Femur (tissue), 1 donor: Measurements from ENCODE around the gene FBXW4.

Experiments used
- DNase-seq: peaks from one replicate; pipeline ENCODE4 v3.0.0-alpha.2; 2017

Gene FBXW4

GRCh38 chr10:101564490-101564991 is 130.4 kb downstream of the FBXW4 start:
- DNase-seq, result peak; percentile 10

- DNase-seq, result peak; percentile 6
Observed at GRCh38 chr10:101563497-101564040, 131.4 kb downstream of the FBXW4 start.

DNA sequence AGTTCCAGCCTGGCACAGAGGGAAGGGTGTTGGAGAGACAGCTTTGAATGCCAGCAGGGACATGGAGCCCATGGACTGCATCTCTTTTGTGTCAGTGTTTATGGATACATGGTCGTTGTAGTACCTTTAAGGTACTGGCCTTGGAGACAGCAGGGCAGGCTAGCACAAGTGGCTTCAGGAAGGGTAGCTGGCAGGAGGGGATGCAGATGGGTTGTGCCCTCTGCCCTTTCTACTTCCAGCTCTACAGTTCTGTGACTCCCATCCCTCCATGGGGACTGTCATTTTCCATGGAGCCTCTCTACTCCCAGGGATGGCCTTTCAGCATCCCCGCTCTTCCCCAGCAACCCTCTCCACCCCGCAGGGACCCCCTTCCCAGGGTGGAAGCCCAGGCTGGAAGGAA is 132.0 kb downstream of the FBXW4 start:
- DNase-seq, result peak; percentile 17

DNA sequence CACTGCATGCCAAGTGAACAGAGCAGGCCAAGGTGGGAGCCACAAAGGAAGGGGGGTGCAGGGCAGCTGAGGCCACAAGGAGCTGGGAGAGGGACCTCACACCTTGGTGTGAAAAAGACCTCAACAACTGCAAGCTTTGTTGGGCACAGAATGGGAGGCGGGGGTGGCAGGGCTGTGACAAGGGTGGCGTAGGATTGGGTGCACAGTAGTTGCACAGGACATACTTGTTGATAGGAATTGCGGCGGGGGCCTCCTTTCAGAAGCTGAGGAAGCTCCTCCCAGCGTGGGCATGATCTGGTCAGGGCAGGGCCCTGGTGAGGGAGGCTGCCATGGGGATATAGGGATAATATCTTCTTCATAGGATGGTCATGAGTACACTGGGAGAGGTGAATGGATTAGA is 132.7 kb downstream of the FBXW4 start:
- DNase-seq, result peak; percentile 5

DNA sequence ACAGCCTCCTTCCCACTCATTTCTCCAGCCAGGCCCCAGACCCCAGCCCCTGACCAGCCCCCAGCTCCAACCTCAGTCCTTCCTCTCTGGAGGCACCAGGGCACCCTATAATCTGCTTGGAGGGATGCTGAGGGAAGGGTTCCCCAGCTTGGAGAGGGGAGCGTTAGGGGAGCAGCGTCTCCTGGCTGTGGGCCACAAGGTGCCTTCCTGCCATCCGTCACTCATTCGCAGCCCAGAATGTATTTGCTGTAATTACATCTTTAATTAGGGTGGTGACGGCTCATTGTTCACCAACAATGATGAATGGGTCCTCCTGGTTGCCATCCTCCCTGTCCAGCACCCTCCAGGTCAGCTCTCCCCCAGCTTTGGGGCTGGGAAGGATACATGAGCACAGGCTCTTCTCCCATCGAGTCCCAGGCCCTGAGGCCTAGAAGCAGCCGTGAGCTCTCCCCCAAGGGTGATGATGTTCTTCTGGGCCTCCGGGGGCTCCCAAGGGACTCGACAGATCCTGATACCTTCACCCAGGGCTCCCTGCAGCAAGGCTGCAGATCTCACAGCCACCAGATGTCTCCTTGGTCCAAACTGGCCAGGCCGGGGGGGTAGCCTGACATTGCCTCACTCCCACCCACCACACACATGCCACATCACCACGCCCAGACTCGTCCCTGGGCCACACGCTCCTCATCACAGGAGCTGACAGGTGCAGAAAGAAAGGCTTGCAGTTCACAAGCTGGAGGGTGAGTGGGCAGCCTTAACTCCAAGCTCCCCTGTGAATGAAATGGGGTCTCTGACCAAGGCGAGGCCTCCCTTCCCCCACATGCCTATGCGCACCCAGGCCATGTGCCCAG is 133.7 kb downstream of the FBXW4 start:
- peak; percentile 1 for DNase-seq
